ENCODE measurements around the gene NCOA7.

GRCh38 chr6:125791151-125791819 is 525 bp downstream of the NCOA7 start:
- no peak for TF ChIP-seq POLR2A (IDR thresholded peaks at IDR 0.05)
- TF ChIP-seq CTCF (IDR thresholded peaks at IDR 0.05), result peak in 4 of 6 experiments; percentile 32 to 51 (median 44)
- TF ChIP-seq POLR2AphosphoS5 (IDR thresholded peaks at IDR 0.05), result no peak
- no peak for TF ChIP-seq EP300 (IDR thresholded peaks at IDR 0.05)

Measured in upper lobe of left lung (tissue), 4 donors.